ENCODE data around the gene ZER1. TPM values are rescaled to one million over a fixed set of nuclear protein-coding genes. Genes with fewer than 3 reads are reported as not detected.
A peak's percentile ranks its signal among the peaks of the same experiment; 100 is the strongest.

The ZER1 gene
- total RNA-seq, 2 donors from 2014 or later = 25.7 to 41.9 TPM

DNA sequence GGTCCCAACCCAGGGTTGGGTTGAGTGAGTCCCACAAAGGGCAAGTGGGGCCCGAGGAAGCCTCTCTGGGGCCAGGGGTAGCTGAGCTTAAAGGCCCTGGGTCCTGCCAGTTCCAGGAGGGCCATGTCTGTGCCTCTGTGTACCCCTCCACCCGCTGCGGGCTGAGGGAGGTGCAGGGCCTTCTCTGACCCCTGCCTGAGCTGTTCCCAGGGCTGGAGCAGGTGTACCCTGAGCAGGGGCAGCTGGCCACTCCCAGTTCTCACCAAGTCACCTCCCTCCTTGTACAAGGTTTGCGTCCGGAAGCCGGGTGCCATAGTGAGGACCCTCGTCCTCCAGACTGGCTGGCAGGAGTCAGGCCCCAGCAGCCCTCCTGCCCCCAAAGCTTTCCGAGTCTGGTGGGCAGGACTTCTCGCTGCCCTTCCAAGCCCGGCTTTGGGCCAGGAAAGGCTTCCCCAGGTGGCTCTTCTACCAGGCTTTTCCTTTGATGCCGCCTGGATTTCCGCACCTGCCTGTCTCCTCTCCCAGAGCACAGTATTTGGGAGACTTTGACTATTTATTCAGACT, 37.4 kb upstream of the ZER1 start:
- Histone ChIP-seq H3K36me3 (replicated peaks in 1 of 2; ENCODE audit: insufficient read depth in 1 of 2, low read depth in 2 of 2) (peaks cover 11 to 12% of the 10 kb centered on the region in 2 donors), H3K4me3 (no peak overlapping the region), H3K27me3 (no peaks in the 10 kb centered on the region), H3K4me1 (no peaks in the 10 kb centered on the region), H3K27ac (no peak overlapping the region), H3K9me3 (no peaks in the 10 kb centered on the region)
- TF ChIP-seq, protein P1, sequence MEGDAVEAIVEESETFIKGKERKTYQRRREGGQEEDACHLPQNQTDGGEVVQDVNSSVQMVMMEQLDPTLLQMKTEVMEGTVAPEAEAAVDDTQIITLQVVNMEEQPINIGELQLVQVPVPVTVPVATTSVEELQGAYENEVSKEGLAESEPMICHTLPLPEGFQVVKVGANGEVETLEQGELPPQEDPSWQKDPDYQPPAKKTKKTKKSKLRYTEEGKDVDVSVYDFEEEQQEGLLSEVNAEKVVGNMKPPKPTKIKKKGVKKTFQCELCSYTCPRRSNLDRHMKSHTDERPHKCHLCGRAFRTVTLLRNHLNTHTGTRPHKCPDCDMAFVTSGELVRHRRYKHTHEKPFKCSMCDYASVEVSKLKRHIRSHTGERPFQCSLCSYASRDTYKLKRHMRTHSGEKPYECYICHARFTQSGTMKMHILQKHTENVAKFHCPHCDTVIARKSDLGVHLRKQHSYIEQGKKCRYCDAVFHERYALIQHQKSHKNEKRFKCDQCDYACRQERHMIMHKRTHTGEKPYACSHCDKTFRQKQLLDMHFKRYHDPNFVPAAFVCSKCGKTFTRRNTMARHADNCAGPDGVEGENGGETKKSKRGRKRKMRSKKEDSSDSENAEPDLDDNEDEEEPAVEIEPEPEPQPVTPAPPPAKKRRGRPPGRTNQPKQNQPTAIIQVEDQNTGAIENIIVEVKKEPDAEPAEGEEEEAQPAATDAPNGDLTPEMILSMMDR (IDR thresholded peaks at IDR 0.05) = no peak
- TF ChIP-seq POLR2A (IDR thresholded peaks at IDR 0.05) = no peak
- ATAC-seq (peak; percentile 18), DNase-seq (no peak)
- intact Hi-C loops (cut with DNase I) = no loop called here
- WGBS, 2 donors = 96 to 97% methylated on average over 10 to 12 of the region's 12 CpGs

DNA sequence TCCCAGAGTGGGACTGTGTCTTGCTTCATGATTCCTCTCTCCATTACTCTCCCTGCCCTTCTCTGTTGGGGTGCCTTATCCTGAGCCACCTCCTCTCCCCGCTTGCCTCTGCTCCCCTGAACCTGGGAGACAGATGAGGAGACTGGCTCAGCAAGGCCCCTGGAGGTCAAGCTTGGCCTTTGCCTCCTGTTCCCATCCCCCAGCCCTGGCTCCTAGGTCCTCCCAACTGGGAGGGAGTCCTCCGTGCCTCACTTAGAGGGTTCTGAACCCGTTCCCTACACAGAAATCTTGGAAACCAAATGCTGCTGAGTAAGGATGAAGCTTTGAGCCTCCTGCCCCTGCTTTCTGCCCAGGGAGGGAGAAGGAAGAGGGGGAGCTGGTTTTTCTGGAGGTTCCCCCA, 36.8 kb upstream of the ZER1 start:
- DNase-seq (no peak), ATAC-seq (no peak)
- whole genome bisulfite sequencing, 2 donors = 52 to 94% methylated on average over 2 to 3 of the region's 3 CpGs
- intact Hi-C loops (cut with DNase I) = no loop called here
- peaks cover 12 to 16% of the 10 kb centered on the region in 2 donors for H3K36me3 ChIP-seq (replicated peaks in 1 of 2; ENCODE audit: insufficient read depth in 1 of 2, low read depth in 2 of 2)
- TF ChIP-seq POLR2A (IDR thresholded peaks at IDR 0.05) = no peak
- TF ChIP-seq, protein P1 (IDR thresholded peaks at IDR 0.05) = no peak
- H3K4me3 ChIP-seq = no peak overlapping the region
- no peak overlapping the region for H3K27ac ChIP-seq
- no peaks in the 10 kb centered on the region for H3K9me3 ChIP-seq
- H3K4me1 ChIP-seq = no peaks in the 10 kb centered on the region
- no peaks in the 10 kb centered on the region for H3K27me3 ChIP-seq

DNA sequence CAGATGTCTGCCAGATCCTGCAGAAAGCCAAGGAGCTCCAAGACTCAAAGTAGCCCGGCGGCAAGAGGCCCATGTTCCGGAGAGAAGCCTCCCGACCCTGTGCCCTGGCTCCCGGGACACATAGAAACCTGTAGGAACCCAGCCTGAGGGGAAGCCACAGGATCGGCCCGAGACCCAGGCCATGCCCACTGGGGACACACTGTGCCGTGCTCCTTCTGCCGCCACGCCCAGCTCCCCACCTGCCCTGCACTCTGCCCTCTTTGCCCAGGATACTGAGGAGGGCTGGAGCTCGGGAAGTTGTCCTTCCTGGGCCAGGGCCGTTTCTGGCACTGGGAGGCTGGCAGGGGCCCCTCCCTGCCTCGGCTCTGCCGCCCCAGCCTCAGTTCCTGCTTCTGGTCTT, 36.1 kb upstream of the ZER1 start:
- no peaks in the 10 kb centered on the region for H3K4me1 ChIP-seq
- TF ChIP-seq, protein P1 (IDR thresholded peaks at IDR 0.05) = no peak
- TF ChIP-seq POLR2A (IDR thresholded peaks at IDR 0.05) = no peak
- DNase-seq (no peak), ATAC-seq (no peak)
- H3K27ac ChIP-seq = no peak overlapping the region
- intact Hi-C loops (cut with DNase I) = no loop called here
- H3K9me3 ChIP-seq = no peaks in the 10 kb centered on the region
- WGBS, 2 donors = 82% methylated on average over 12 of the region's 14 CpGs; no CpG with 5 or more reads in 1 of the 2 donors
- H3K4me3 ChIP-seq = no peak overlapping the region
- H3K27me3 ChIP-seq = no peaks in the 10 kb centered on the region
- H3K36me3 ChIP-seq (replicated peaks in 1 of 2; ENCODE audit: insufficient read depth in 1 of 2, low read depth in 2 of 2) = peaks cover 12 to 20% of the 10 kb centered on the region in 2 donors

DNA sequence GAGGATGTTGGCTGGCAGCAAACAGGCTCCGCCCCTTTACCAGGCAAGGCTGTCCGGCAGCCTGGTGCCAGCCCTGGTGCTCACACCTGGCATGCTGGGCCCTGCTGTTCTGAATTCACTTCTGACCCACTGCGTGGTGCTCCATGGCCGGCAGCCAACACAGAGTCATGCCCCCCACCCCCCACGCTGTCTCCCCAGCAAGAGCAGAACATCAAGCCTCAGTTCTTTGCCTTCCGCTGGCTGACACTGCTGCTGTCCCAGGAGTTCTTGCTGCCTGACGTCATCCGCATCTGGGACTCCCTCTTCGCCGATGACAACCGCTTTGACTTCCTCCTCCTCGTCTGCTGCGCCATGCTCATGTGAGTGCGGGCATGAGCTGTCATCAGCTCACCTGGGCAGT, 33.9 kb upstream of the ZER1 start:
- intact Hi-C loops (cut with DNase I) = no loop called here
- no peak for ATAC-seq
- WGBS, 2 donors = 81 to 96% methylated on average over 9 to 14 of the region's 14 CpGs
- no peak for TF ChIP-seq POLR2A (IDR thresholded peaks at IDR 0.05)
- TF ChIP-seq, protein P1 (IDR thresholded peaks at IDR 0.05) = no peak
- Histone ChIP-seq H3K27ac (no peak overlapping the region), H3K36me3 (replicated peaks in 1 of 2; ENCODE audit: insufficient read depth in 1 of 2, low read depth in 2 of 2) (peaks cover 14 to 20% of the 10 kb centered on the region in 2 donors), H3K4me3 (no peak overlapping the region), H3K27me3 (no peaks in the 10 kb centered on the region), H3K4me1 (no peaks in the 10 kb centered on the region), H3K9me3 (no peaks in the 10 kb centered on the region)
- DNase-seq = no peak

DNA sequence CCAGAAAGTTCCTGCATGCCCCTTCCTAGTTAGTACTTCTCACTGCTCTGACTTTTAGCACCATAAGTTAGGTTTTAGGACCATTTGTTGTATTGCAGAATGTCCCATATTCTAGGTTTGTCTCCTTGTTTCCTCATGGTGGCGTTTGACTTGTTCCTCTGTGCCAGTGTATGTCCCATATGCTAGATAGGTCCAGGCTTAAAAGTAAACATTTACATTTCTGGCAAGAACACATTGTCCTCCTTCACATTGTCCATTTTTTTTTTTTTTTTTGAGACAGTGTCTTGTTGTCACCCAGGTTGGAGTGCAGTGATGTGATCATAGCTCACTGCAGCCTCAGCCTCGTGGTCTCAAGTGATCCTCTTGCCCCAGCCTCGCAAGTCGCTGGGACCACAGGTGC, 30.8 kb upstream of the ZER1 start:
- no peaks in the 10 kb centered on the region for H3K4me1 ChIP-seq
- H3K27ac ChIP-seq = no peak overlapping the region
- intact Hi-C loops (cut with DNase I) = no loop called here
- ATAC-seq = no peak
- no peaks in the 10 kb centered on the region for H3K9me3 ChIP-seq
- peaks cover 18 to 36% of the 10 kb centered on the region in 2 donors for H3K36me3 ChIP-seq (replicated peaks in 1 of 2; ENCODE audit: insufficient read depth in 1 of 2, low read depth in 2 of 2)
- no peak for DNase-seq
- TF ChIP-seq, protein P1 (IDR thresholded peaks at IDR 0.05) = no peak
- TF ChIP-seq POLR2A (IDR thresholded peaks at IDR 0.05) = no peak
- H3K4me3 ChIP-seq = no peak overlapping the region
- WGBS, 2 donors = 87 to 100% methylated on average over 4 of the region's 4 CpGs
- H3K27me3 ChIP-seq = no peaks in the 10 kb centered on the region

Data from body of pancreas (tissue), 4 donors.